Hepatocyte (in vitro differentiated cells): ENCODE results near the gene TMEFF2.

ENCODE experiments used
- EZH2 ChIP-seq: fragments of 200-600 bp; sonication (generic); IDR thresholded peaks from 2 replicates; pipeline ENCODE4 v1.6.1; 2016; ENCODE audit warnings: antibody characterized with exemption, mild to moderate bottlenecking, borderline replicate concordance
- EZH2phosphoT487 ChIP-seq: fragments of 200-600 bp; sonication (generic); IDR thresholded peaks from one replicate; pipeline ENCODE4 v1.6.1; 2018; ENCODE audit warnings: antibody characterized with exemption, mild to moderate bottlenecking, low read depth, moderate library complexity; ENCODE audit not compliant: unreplicated experiment, severe bottlenecking
- TF ChIP-seq, protein P1 (sequence below): fragments of 200-600 bp; sonication (generic); IDR thresholded peaks from 2 replicates; pipeline ENCODE4 v1.5.1; 2016; ENCODE audit warnings: antibody characterized with exemption, mild to moderate bottlenecking; ENCODE audit not compliant: poor library complexity

DNA sequence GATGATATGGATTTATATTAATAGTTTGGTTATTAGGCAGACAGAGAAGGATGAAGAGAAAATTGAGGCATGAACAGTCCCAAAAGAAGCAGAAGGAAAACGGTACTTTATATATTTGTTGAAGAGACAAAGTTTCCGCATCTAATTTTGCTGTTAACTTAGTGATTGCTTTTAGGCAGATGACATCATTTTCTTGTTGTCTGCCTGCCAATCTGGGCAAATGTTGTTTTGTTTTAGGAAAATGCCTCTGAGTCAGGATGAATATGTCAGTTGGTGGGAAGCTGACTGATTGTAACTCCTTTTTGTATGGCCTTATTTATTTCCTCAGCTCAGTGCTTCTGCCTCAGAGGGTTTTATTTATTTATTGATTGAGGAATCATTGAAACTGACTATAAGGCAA lies 295.3 kb downstream of the TMEFF2 start:
- TF ChIP-seq, protein P1, sequence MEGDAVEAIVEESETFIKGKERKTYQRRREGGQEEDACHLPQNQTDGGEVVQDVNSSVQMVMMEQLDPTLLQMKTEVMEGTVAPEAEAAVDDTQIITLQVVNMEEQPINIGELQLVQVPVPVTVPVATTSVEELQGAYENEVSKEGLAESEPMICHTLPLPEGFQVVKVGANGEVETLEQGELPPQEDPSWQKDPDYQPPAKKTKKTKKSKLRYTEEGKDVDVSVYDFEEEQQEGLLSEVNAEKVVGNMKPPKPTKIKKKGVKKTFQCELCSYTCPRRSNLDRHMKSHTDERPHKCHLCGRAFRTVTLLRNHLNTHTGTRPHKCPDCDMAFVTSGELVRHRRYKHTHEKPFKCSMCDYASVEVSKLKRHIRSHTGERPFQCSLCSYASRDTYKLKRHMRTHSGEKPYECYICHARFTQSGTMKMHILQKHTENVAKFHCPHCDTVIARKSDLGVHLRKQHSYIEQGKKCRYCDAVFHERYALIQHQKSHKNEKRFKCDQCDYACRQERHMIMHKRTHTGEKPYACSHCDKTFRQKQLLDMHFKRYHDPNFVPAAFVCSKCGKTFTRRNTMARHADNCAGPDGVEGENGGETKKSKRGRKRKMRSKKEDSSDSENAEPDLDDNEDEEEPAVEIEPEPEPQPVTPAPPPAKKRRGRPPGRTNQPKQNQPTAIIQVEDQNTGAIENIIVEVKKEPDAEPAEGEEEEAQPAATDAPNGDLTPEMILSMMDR = no peak
- no peak for TF ChIP-seq EZH2
- no peak for TF ChIP-seq EZH2phosphoT487
